HG03025 (cell line): ENCODE results near the gene PASK.

ENCODE experiments used
- ATAC-seq: cut with Tn5 transposase; IDR thresholded peaks from one replicate; pipeline ENCODE4 v1.9.1; 2021; ENCODE audit warnings: mild to moderate bottlenecking, moderate library complexity; ENCODE audit not compliant: unreplicated experiment, low FRiP score

Gene PASK

GRCh38 chr2:241130316-241130715 lies 19.0 kb downstream of the PASK start:
- no peak for ATAC-seq

GRCh38 chr2:241129086-241129871 lies 20.0 kb downstream of the PASK start:
- no peak for ATAC-seq

GRCh38 chr2:241128266-241128665 lies 21.0 kb downstream of the PASK start:
- ATAC-seq, result no peak

GRCh38 chr2:241126771-241127202 lies 22.5 kb downstream of the PASK start:
- no peak for ATAC-seq

GRCh38 chr2:241126201-241126611 lies 23.1 kb downstream of the PASK start:
- ATAC-seq, result no peak

GRCh38 chr2:241125626-241126025 lies 23.6 kb downstream of the PASK start:
- ATAC-seq, result no peak

- ATAC-seq, result no peak
Observed at GRCh38 chr2:241123816-241124536, 25.3 kb downstream of the PASK start.

GRCh38 chr2:241122376-241123002 lies 26.8 kb downstream of the PASK start:
- no peak for ATAC-seq

GRCh38 chr2:241121008-241121407 lies 28.3 kb downstream of the PASK start:
- no peak for ATAC-seq

GRCh38 chr2:241120440-241120839 lies 28.8 kb downstream of the PASK start:
- no peak for ATAC-seq

- no peak for ATAC-seq
Observed at GRCh38 chr2:241118737-241119505, 30.4 kb downstream of the PASK start.

- ATAC-seq, result no peak
Observed at GRCh38 chr2:241116606-241117560, 32.4 kb downstream of the PASK start.

- no peak for ATAC-seq
Observed at GRCh38 chr2:241115361-241115760, 33.9 kb downstream of the PASK start.

GRCh38 chr2:241114836-241115235 lies 34.4 kb downstream of the PASK start:
- no peak for ATAC-seq

- ATAC-seq, result no peak
Observed at GRCh38 chr2:241112592-241112991, 36.7 kb downstream of the PASK start.

- no peak for ATAC-seq
Observed at GRCh38 chr2:241112046-241112445, 37.2 kb downstream of the PASK start.

- no peak for ATAC-seq
Observed at GRCh38 chr2:241111440-241111805, 37.8 kb downstream of the PASK start.

GRCh38 chr2:241110607-241111439 lies 38.4 kb downstream of the PASK start:
- ATAC-seq, result no peak

GRCh38 chr2:241110089-241110606 lies 39.1 kb downstream of the PASK start:
- ATAC-seq, result no peak
